Lung (tissue), 12 donors: ENCODE data around the gene TMEM250. TPM values are rescaled to one million over a fixed set of nuclear protein-coding genes. Genes with fewer than 3 reads are reported as not detected.

Experiments used
- ATAC-seq: fragments of 200-7000 bp; cut with Tn5 transposase; one replicate; pipeline ENCODE4 v1.9.1; 2020; ENCODE audit warnings: moderate number of reproducible peaks; ENCODE audit not compliant: insufficient read depth, low FRiP score
- DNase-seq, 3 donors: peaks; one replicate each; pipeline ENCODE4 v3.0.0-alpha.2; 2013 to 2017
- H3K27ac ChIP-seq, 2 donors: one replicate each; pipeline ENCODE4 v1.5.1; 2013; ENCODE audit warnings: mild to moderate bottlenecking in 2 of 2, moderate library complexity in 2 of 2, control low read depth in 1 of 2, inconsistent platforms in 1 of 2, low read depth in 1 of 2, low read length in 1 of 2
- H3K27me3 ChIP-seq, 3 donors: one replicate each; pipeline ENCODE4 v1.5.1; 2013; ENCODE audit warnings: low read length in 2 of 3; ENCODE audit not compliant: control insufficient read depth in 3 of 3, insufficient read depth in 3 of 3
- H3K36me3 ChIP-seq, 4 donors: one replicate each; pipeline ENCODE4 v1.5.1; 2013; ENCODE audit warnings: low read length in 4 of 4, mild to moderate bottlenecking in 1 of 4, moderate library complexity in 1 of 4; ENCODE audit not compliant: control insufficient read depth in 4 of 4, insufficient read depth in 4 of 4
- H3K4me1 ChIP-seq, 5 donors: one replicate each; pipeline ENCODE4 v1.5.1; 2013; ENCODE audit warnings: low read length in 5 of 5, mild to moderate bottlenecking in 2 of 5, moderate library complexity in 1 of 5; ENCODE audit not compliant: control insufficient read depth in 5 of 5, insufficient read depth in 5 of 5
- H3K4me3 ChIP-seq: one replicate; pipeline ENCODE4 v1.5.1; 2013; ENCODE audit warnings: mild to moderate bottlenecking, control low read depth, moderate library complexity
- H3K9ac ChIP-seq, 2 donors: one replicate each; pipeline ENCODE4 v1.5.1; 2013; ENCODE audit warnings: low read length in 2 of 2, control low read depth in 1 of 2; ENCODE audit not compliant: insufficient read depth in 1 of 2
- H3K9me3 ChIP-seq, 4 donors: one replicate each; pipeline ENCODE4 v1.5.1; 2013; ENCODE audit warnings: low read length in 3 of 4, mild to moderate bottlenecking in 1 of 4, moderate library complexity in 1 of 4; ENCODE audit not compliant: control insufficient read depth in 4 of 4, insufficient read depth in 3 of 4
- CTCF ChIP-seq: IDR thresholded peaks from 2 replicates; pipeline ENCODE4 v1.5.1; 2012; ENCODE audit warnings: mild to moderate bottlenecking; ENCODE audit errors: control extremely low read depth, extremely low read depth
- WGBS, 2 donors: extraction: QIAGEN DNeasy Blood & Tissue Kit; methylation state at CpG; one replicate each; pipeline ENCODE4 v1.1.7; 2013; 5-methylcytosine and 5-hydroxymethylcytosine counted together
- polyA plus RNA-seq, 2 donors: library from polyadenylated mRNA; stranded (reverse); fragments of 200-250 nt; gene quantifications; one replicate each; pipeline ENCODE4 v1.2.1, GENCODE V29; 2013
- total RNA-seq, 2 donors: library from RNA; depleted of rRNA in 1 of 2; stranded (reverse); fragments of >200 nt in 1 of 2; gene quantifications; one replicate each; pipeline ENCODE4 v1.2.1, GENCODE V29; 2014 to 2021
- donor health status: control.
- donor health status: control.
- donor health status: Bipolar disorder and iron deficiency.
- donor health status: healthy.
- donor health status: DM: yes; HTN: yes; CAD: no.

TMEM250 gene
- total and polyA plus RNA-seq, 4 donors = 13.0 to 47.9 (median 27.2) TPM

GRCh38 chr9:136115641-136116359 lies 2.9 kb downstream of the TMEM250 start:
- no peak for TF ChIP-seq CTCF
- ATAC-seq (no peak), DNase-seq (no peak)
- no peak overlapping the region for H3K4me3 ChIP-seq
- no peak overlapping the region for H3K27ac ChIP-seq
- peaks cover 0 to 18% (median 8%) of the 10 kb centered on the region in 4 donors for H3K36me3 ChIP-seq
- no peaks in the 10 kb centered on the region for H3K27me3 ChIP-seq
- no peak overlapping the region for H3K9ac ChIP-seq
- no peaks in the 10 kb centered on the region for H3K9me3 ChIP-seq
- 92 to 93% methylated on average over 19 to 22 of the region's 22 CpGs for WGBS, 2 donors
- H3K4me1 ChIP-seq = peaks cover 0 to 25% (median 9%) of the 10 kb centered on the region in 5 donors

GRCh38 chr9:136115206-136115605 lies 3.5 kb downstream of the TMEM250 start:
- H3K4me3 ChIP-seq = no peak overlapping the region
- H3K9ac ChIP-seq = no peak overlapping the region
- no peak for TF ChIP-seq CTCF
- DNase-seq (no peak), ATAC-seq (no peak)
- 96 to 97% methylated on average over 13 of the region's 13 CpGs for WGBS, 2 donors
- peaks cover 0 to 18% (median 8%) of the 10 kb centered on the region in 4 donors for H3K36me3 ChIP-seq
- H3K27me3 ChIP-seq = no peaks in the 10 kb centered on the region
- no peak overlapping the region for H3K27ac ChIP-seq
- no peaks in the 10 kb centered on the region for H3K9me3 ChIP-seq
- H3K4me1 ChIP-seq = peaks cover 1 to 30% (median 12%) of the 10 kb centered on the region in 5 donors

GRCh38 chr9:136114610-136115009 lies 4.1 kb downstream of the TMEM250 start:
- H3K9ac ChIP-seq = no peak overlapping the region
- ATAC-seq = no peak
- no peak for TF ChIP-seq CTCF
- no peak overlapping the region for H3K4me3 ChIP-seq
- H3K27me3 ChIP-seq = no peaks in the 10 kb centered on the region
- peaks cover 0 to 18% (median 8%) of the 10 kb centered on the region in 4 donors for H3K36me3 ChIP-seq
- DNase-seq = no peak
- WGBS, 2 donors = 96 to 97% methylated on average over 18 of the region's 18 CpGs
- H3K4me1 ChIP-seq = peaks cover 5 to 28% (median 14%) of the 10 kb centered on the region in 5 donors
- no peak overlapping the region for H3K27ac ChIP-seq
- H3K9me3 ChIP-seq = no peaks in the 10 kb centered on the region
